SHP77 (cell line): ENCODE data around the gene TYRP1.
"Not testable (repeated sequence)": the region's sequence is repeated elsewhere in the genome, so short reads cannot be mapped to it uniquely, and the experiment has no call there.

ENCODE experiments used
- DNase-seq, 2 experiments: peaks; one replicate each; lab custom pipeline; 2025; lab: John Stamatoyannopoulos, UW

Gene TYRP1

GRCh38 chr9:12693141-12693540, at the start of gene TYRP1:
Gene TYRP1, plus strand, starts transcription at chr9:12693385. Its CDS starts 612 bp downstream, at chr9:12693997.
- no peak for DNase-seq

- no peak for DNase-seq
Observed at GRCh38 chr9:12643686-12644085, 49.5 kb upstream of the TYRP1 start.

GRCh38 chr9:12648925-12649324, 44.3 kb upstream of the TYRP1 start:
- no peak for DNase-seq

GRCh38 chr9:12651125-12651524, 42.1 kb upstream of the TYRP1 start:
- DNase-seq = no peak

GRCh38 chr9:12652973-12653372, 40.2 kb upstream of the TYRP1 start:
- DNase-seq = no peak

- no peak for DNase-seq
Observed at GRCh38 chr9:12656803-12657202, 36.4 kb upstream of the TYRP1 start.

GRCh38 chr9:12657233-12657632, 36.0 kb upstream of the TYRP1 start:
- DNase-seq = no peak

- DNase-seq = no peak
Observed at GRCh38 chr9:12657998-12658397, 35.2 kb upstream of the TYRP1 start.

- DNase-seq = no peak
Observed at GRCh38 chr9:12658531-12659209, 34.5 kb upstream of the TYRP1 start.

GRCh38 chr9:12659220-12659619, 34.0 kb upstream of the TYRP1 start:
- DNase-seq = no peak

- no peak for DNase-seq
Observed at GRCh38 chr9:12666813-12667212, 26.4 kb upstream of the TYRP1 start.

- no peak for DNase-seq
Observed at GRCh38 chr9:12667892-12668291, 25.3 kb upstream of the TYRP1 start.

- no peak for DNase-seq
Observed at GRCh38 chr9:12670006-12670405, 23.2 kb upstream of the TYRP1 start.

- no peak for DNase-seq
Observed at GRCh38 chr9:12674961-12675360, 18.2 kb upstream of the TYRP1 start.

GRCh38 chr9:12677462-12678126, 15.6 kb upstream of the TYRP1 start:
- DNase-seq = not testable (repeated sequence)

GRCh38 chr9:12680341-12680740, 12.8 kb upstream of the TYRP1 start:
- no peak for DNase-seq

GRCh38 chr9:12680757-12681156, 12.4 kb upstream of the TYRP1 start:
- no peak for DNase-seq

- no peak for DNase-seq
Observed at GRCh38 chr9:12681620-12682019, 11.6 kb upstream of the TYRP1 start.

GRCh38 chr9:12684974-12685373, 8.2 kb upstream of the TYRP1 start:
- DNase-seq = no peak

- no peak for DNase-seq
Observed at GRCh38 chr9:12689233-12689632, 4.0 kb upstream of the TYRP1 start.

GRCh38 chr9:12694013-12694412, 828 bp downstream of the TYRP1 start:
- no peak for DNase-seq

GRCh38 chr9:12695474-12695873, 2.3 kb downstream of the TYRP1 start:
- no peak for DNase-seq

- no peak for DNase-seq
Observed at GRCh38 chr9:12696931-12697622, 3.9 kb downstream of the TYRP1 start.
